Hematopoietic multipotent progenitor cell treated with erythropoietin and hydrocortisone succinate and interleukin-3 and kit ligand, for 8 days (in vitro differentiated cells): Measurements from ENCODE around the gene HID1.
"Not testable (repeated sequence)": the region's sequence is repeated elsewhere in the genome, so short reads cannot be mapped to it uniquely, and the experiment has no call there.

Experiments used
- DNase-seq: peaks from one replicate; pipeline ENCODE4 v3.0.0-alpha.2; 2015

HID1 gene, protein sequence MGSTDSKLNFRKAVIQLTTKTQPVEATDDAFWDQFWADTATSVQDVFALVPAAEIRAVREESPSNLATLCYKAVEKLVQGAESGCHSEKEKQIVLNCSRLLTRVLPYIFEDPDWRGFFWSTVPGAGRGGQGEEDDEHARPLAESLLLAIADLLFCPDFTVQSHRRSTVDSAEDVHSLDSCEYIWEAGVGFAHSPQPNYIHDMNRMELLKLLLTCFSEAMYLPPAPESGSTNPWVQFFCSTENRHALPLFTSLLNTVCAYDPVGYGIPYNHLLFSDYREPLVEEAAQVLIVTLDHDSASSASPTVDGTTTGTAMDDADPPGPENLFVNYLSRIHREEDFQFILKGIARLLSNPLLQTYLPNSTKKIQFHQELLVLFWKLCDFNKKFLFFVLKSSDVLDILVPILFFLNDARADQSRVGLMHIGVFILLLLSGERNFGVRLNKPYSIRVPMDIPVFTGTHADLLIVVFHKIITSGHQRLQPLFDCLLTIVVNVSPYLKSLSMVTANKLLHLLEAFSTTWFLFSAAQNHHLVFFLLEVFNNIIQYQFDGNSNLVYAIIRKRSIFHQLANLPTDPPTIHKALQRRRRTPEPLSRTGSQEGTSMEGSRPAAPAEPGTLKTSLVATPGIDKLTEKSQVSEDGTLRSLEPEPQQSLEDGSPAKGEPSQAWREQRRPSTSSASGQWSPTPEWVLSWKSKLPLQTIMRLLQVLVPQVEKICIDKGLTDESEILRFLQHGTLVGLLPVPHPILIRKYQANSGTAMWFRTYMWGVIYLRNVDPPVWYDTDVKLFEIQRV

DNA sequence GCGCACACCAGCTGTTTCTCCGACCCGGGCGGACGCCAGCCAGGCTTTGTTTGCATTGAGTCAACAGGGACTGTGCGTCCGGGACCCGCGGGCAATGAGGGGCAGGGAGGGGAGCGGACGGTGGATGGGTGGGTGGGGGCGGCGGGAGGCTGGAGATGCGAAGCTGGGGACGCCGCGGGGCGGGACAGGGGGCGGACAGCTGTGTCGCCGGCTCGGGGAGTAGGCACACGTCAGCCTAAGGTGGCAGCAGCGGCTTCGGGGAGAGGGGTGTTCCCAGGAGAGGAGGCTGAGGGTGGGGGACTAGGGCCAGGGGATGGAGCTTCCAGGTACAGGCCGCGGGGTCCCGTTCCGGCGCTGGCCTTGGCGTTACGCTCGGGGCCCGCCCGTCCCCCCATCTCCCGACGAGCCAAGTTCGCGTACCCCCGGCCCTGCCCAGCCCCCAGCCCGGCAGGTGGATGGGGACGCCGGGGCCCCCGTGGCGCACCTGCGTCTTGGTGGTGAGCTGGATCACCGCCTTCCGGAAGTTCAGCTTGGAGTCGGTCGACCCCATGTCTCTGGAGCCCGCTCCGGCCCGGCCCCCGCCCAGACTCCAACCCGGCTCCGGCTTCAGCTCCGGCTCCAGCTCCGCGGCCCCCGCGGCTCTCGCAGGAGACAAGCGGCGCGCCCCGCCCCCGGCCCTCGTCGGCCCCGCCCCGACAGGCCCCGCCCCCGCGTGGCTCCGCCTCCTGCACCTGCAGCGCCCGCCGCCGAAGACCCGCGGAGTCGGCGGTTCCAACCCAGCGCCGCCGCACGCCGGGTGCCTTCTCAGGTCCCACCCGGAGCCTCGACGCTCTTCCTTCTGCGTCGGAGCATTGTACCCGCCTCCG, at the start of gene HID1:
Gene HID1, minus strand, starts transcription at position 653 of the 866 bp plus-strand sequence. Its CDS starts 103 bp downstream, at position 550.
- no peak for DNase-seq

DNA sequence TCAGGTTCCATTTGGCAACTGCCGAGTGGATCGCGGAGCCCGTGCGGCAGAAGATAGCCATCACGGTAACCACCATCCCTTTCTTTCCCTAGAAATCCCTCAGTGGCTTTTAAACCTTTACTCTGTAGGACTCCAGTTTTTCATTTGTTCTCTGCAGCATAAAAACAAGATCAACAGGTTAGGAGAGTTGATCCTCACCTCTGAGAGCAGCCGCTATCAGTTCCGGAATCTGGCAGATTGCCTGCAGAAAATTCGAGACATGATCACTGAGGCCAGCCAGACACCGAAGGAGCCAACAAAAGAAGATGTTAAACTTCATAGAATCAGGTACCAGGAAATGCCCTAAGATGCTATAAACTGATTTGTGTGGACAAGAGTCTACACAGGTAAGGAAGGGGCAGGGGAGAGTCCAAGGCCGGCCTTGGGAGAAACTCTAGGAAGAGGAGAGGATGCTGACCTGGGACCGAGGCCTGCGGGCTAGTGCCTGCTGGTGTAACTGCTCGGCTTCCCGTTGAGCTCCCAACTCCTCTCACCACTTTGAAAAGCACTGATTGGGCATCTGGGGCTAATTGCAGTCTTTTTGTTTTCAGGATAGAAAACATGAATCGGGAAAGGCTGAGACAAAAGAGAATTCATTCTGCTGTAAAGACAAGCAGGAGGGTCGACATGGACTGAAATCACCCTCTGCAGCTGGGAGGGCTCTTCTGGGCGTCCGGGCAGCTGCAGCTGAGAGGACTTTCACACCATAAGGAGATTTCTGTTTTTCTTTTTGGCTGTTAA, 48.0 kb upstream of the HID1 start:
- no peak for DNase-seq

DNA sequence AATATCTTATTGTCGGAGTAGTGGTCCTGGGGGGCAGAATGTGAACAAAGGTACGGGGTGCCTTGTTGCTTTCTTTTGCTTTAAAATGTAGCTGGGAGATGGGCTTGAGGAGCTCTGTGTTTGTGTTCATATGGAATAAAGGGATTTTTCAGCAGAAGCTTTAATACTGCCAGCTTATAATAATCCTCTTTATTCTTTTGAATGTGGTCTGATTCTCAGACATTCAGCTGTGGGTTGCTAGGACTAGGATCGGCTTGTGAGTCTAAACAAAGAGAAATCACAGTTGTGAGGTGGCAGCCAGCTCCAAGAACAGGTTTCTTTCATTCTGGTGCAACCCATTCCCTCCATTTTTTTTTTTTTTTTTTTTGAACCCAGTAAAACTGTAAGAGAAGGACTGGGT, 47.2 kb upstream of the HID1 start:
- DNase-seq = no peak

DNA sequence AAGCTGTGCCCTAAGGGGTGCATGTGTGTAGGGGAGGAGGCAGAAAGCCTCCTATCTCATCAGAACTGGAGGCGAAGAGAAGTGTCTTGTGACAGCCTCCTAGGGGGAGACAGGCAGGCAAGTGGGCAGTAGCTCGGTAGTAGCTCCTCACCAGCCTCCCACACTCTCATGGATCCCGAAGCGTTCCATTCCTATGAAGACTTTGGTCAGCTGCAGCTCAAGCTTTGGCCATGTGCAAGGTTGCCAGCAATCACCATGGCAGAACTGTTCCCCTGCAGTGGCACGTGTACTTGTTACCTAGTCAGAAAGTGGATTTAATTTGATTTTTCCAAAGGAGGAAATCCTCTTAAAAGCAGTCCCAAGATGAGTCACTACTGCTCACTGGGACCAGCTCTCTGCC, 46.6 kb upstream of the HID1 start:
- no peak for DNase-seq

DNA sequence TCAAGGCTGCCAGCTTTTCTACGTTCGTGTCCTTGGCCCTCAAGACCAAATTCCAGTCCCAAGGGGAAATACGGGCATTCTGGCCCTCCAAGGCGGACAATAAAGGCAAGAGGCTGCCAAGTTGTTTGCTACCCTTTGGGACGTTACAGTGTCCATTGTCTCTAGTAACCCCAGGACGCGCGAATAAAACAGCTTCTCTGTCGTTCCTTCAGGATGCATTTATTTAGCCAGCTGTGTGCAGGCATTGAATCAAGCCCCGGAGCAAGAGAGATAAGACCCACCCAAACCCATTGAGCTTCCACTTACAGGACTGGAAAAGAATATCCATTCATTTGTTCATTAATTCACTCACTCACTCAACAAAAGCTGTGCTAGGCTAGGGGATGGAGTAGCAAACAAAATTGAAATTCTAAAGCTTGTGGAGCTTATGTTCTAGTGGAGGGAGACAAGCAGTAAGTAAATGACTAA, 40.6 kb upstream of the HID1 start:
- peak; percentile 52 for DNase-seq

DNA sequence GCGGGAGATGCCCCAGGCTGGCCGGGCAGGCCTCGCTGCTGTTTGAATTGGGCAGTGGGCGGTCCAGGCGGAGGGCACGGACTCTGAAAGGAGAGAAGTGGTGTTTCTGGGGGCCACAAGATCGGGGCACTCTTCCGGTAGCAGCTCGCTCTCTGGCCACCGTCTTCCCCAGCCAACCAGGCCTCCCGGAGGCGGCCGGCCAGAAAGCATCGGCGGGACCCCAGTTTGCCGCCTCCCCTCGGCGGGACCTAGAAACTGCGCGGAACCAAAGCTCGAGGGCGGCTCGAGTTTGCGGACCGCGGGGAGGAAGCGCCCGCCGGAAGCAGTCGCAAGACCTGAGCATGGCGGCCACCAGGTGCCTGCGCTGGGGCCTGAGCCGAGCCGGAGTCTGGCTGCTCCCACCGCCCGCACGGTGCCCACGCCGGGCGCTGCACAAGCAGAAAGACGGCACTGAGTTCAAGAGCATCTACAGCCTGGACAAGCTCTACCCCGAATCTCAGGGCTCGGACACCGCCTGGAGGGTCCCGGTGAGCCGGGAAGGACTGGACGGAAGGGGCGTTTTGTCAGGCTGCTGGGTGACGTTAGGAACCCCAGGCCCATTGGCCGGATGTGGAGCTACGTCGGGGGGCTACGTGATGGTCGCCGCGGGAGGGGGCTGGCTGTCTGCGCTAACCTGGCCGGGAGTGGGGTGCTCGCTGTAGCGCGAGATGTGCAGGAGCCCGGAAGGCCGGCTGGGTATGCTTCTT, 40.0 kb upstream of the HID1 start, which contains the start of gene MRPL58:
Gene MRPL58, plus strand, starts transcription at position 325 of the 746 bp plus-strand sequence. Its CDS starts 17 bp downstream, at position 342.
- DNase-seq = peak; percentile 88

DNA sequence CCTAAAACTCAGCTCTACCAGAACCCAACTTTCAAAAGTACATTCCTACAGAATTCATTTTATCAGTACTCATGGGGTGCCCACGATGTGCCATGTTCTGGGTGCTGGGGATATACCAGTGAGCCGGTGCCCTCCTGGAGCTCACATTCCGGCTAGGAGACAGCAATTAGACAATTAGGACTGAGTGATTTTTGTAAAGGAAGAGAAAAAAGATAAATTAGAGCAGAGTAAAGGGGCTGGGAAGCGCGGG, 39.5 kb upstream of the HID1 start:
- no peak for DNase-seq

DNA sequence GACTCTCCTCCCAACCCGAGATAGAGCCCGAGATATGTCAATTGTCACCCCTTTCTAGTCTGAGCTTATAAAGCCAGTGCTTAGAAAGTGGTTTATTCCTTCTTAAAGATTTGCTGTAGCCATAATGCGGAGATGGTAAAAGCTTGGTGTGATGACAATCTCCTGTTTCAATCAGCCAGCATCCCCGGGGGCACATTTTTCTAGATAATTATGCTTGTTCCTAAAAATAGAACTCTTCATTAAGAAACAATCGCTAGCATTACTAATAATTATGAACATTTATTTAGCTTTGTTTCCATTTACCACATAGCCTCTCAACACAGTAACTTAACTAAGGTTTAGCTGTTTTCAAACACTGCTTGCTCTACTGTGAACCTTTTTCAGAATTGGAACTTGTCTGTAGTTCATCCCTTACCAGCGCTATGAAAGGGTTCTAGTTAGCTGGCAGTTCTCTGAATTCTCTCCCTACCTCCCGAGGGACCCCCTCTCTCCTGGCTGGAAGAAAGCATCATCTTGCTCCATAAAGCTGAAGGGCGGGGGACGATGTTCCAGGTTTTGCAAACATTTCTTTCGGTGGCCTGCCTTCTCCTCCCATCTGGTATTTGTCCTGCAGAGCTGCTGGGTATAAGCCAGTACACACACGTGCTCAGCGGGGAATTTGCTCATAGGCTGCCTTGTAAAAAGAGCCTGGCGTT, 39.0 kb upstream of the HID1 start:
- DNase-seq = no peak

DNA sequence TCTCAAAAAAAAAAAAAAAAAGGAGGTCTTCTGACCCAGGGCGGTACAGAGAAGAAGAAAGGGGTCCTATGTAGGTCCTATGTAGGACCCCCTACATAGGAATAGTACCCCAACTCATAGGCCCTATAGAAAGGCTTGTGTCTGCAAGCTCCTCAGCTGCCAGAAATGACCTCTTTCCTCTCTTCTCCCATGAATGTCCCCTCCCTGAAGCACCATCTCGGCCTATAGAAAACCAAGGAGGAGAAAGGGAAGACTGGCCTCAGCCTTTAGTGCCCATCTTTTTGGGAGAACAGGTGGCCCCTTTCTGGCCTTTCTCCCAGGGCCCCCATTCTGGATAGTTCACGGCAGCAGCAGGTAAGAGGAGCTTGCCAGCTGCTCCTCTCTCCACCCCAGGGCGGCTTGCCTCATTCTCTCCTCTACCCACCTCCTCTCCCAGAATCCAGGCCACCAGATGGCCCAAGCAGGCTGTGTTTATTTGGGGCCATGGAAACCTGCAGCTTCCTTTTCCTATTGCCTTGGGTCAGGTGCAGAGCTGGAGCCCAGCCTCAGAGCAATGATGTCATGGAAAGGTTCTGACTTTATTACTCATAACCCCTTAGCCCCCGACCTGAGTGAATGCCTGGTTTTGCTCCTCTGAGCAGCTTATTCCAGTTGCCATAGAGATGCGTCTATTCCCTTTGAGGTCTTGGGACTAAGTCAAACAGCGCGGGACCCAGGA, 38.3 kb upstream of the HID1 start:
- no peak for DNase-seq

DNA sequence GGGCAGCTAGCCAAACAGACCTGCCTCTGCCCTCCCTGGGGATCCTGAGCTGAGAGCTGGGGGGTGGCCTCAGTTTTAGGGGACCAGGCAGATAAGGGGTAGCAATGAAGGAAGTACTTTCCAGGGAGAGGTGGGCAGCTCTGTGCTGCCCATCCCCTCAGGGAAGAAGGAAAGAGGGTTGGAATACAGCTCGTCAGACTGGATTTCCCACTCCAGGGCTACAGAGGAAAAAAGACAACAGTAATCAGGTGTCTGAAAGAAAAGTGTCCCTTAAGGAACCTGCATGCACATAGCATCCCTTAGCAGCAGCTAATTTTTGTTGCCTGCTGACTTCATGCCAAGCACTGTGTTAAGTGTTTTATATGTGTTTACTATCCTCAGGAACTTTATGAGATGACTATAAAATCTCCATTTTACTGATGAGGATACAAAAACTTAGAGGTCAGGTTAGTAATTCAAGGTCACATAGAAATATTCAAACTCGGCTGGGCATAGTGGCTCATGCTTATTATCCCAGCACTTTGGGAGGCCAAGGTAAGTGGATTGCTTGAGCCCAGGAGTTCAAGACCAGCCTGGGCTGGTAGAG, 36.7 kb upstream of the HID1 start:
- DNase-seq = no peak

DNA sequence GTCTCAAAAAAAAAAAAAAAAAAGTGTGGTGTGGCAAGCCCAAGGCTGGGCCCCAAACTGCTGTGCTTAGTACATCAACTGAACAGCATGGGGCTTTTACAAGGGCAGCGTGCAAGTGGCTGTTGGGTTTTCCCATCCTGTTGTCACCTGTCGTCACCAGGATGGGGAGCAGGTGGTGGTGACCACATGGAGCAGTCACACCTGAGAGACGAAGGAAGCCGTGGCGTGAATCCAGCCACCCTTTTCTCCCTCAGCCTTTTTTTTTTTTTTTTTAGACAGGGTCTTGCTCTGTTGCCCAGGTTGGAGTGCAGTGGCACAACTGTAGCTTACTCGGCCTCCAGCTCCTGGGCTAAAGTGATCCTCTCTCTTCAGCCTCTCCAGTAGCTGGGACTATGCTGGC, 35.8 kb upstream of the HID1 start:
- no peak for DNase-seq

DNA sequence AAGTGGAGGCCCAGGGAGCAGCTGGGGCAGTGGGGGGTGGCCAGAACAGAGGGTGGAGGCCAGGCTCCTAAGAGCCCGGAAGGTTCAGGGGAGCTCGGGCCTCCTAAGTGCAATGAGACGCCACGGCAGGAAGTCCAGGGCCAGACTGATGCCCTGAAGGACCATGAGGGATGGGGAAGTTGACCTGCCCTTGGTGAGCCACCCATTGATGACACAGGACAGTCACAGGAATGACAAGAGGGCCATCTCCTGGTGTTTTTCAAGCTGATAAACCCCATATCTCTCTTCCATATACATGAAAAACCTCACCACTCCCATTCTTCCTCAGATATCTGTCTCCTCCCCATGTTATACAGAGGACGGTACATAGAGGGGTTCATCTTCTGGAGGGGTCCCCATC, 34.1 kb upstream of the HID1 start:
- DNase-seq = peak; percentile 80

DNA sequence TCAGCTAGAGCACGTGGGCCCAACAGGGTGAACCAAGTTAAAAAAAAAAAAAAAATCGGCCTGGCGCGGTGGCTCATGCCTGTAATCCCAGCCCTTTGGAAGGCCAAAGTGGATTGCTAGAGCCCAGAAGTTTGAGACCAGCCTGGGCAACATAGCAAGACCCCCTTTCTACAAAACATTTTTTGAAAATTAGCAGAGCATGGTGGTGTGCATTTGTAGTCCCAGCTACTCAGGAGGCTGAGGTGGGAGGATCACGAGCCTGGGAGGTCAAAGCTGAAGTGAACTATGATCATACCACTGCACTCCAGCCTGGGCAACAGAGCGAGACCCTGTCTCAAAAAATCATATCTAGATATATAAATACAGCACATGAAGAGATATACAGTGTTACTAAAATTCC, 33.5 kb upstream of the HID1 start:
- not testable (repeated sequence) for DNase-seq

DNA sequence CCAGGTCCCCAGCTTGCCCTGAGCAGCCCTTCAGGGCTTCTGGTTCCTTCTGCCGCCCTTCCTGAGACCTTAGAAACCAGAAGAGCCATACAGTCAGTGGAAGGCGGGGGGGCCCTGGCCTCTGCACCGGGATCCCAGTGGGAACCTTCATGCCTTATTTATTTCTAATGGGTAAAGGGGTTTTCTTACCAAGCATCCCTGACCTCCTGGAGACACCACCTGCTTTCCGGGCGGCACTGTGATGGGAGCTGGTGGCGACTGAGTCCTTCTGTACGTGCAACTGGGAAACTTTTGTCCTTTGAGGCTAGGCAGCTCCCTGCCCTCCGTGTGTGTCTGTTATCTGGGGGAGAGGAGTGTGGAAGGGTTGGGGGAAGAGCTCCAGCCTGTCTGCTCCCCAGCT, 32.7 kb upstream of the HID1 start:
- DNase-seq = no peak

DNA sequence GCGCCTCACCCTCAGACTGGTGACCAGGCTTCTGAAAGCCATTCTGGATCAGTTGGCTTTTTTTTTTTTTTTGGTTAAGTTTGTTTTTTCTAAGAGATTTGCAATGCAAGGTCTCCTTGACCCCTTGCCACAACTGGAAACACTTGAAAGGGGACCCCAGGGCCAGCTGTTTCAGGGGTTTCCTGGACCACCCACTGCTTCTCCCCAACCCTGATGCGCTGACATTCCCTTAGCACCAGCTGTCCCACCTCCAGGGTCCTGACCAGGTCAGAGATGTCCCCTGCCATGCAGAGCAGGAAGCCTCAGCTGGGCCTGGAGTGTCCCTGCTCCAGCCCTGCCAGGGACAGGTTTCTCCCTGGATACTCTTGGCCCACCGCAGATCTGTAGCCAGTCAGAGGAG, 31.8 kb upstream of the HID1 start:
- DNase-seq = no peak

DNA sequence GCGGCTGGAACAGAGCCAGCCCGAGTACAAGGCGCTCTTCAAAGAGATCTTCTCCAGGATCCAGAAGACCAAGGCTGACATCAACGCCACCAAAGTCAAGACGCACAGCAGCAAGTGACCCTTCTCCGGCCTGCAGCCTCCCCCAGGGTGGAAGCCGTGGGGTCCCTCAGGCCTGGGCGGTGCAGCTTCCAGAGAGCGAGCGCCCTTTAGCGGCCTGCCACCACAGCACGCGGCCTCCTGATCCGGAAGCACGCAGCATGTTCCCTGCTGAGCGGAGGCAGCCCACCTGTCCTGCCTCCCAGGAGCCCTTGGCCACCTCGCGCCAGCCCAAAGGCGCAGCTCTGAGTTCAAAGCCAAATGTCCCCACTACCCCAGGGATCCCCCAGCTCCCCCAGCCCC, 31.4 kb upstream of the HID1 start:
- DNase-seq = no peak

DNA sequence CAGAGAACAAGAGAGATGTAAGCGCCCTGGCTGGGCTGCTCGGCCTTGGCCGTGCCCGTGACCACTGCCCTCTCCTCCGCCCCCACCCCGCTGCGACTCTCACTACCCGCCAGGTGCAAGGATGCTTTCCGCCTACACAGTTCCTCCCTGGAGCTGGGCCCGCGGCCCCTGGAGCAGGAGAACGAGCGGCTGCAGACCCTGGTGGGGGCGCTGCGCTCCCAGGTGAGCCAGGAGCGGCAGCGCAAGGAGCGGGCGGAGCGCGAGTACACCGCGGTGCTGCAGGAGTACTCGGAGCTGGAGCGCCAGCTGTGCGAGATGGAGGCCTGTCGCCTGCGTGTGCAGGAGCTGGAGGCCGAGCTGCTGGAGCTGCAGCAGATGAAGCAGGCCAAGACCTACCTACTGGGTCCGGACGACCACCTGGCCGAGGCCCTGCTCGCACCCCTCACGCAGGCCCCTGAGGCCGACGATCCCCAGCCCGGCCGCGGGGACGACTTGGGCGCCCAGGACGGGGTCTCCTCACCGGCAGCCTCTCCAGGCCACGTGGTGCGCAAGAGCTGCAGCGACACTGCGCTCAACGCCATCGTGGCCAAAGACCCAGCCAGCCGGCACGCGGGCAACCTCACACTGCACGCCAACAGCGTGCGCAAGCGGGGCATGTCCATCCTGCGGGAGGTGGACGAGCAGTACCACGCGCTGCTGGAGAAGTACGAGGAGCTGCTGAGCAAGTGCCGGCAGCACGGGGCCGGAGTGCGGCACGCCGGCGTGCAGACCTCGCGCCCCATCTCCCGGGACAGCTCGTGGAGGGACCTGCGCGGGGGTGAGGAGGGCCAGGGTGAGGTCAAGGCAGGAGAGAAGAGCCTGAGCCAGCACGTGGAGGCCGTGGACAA, 30.8 kb upstream of the HID1 start:
- no peak for DNase-seq

DNA sequence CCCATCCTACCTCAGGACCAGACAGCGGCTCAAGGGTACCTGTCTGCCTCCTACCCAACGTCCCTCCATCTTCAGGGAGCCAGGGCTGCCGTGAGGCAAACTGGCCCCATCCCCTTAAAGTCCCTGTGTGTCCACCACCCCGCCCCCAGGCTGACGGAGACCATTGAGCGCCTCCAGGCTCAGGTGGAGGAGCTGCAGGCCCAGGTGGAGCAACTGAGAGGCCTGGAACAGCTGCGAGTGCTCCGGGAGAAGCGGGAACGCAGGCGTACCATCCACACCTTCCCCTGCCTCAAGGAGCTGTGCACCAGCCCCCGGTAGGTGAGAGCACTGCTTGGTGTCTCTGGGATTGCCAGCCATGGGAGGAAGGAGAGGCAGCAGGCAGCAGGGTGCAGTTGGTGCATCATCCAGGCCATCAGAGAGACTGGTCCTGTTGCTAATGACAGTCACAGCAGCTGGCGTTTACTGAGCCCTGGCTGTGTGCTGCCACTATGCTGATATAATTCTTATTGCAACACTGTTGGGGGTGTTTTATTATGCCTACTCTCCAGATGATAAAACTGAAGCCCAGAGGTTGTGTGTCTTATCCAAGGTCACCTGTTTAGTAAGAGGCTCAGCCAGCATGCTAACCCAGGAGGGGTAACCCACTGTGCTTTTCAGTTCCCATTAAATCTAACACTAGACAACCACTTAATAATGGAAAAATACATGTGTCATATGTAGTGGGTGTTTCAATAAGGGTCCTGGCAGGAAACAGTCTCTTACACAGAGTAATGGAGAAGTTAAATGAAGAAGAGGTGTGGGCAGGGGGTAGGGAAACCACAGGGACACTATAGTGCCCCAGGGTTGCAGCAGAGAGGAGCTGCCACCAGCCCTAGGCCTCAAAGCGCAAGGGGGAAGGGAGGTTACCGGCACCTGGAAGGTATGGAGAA, 29.6 kb upstream of the HID1 start:
- DNase-seq = no peak
